NB4 (cell line): ENCODE data around the gene MPC1.

Source experiments
- MYC ChIP-seq: IDR thresholded peaks from 2 replicates; pipeline ENCODE4 v1.6.1; 2011; ENCODE audit warnings: low read depth, low read length
- POLR2A ChIP-seq: IDR thresholded peaks from 2 replicates; pipeline ENCODE4 v1.6.1; 2011; ENCODE audit warnings: mild to moderate bottlenecking; ENCODE audit not compliant: insufficient read length; ENCODE audit errors: extremely low read depth
- TF ChIP-seq, protein P1 (sequence below): IDR thresholded peaks from one replicate; pipeline ENCODE4 v1.5.1; 2012; ENCODE audit warnings: low read depth, low read length
- TF ChIP-seq, protein P2 (sequence below): IDR thresholded peaks from 2 replicates; pipeline ENCODE4 v1.6.1; 2011; ENCODE audit warnings: low read depth, low read length

DNA sequence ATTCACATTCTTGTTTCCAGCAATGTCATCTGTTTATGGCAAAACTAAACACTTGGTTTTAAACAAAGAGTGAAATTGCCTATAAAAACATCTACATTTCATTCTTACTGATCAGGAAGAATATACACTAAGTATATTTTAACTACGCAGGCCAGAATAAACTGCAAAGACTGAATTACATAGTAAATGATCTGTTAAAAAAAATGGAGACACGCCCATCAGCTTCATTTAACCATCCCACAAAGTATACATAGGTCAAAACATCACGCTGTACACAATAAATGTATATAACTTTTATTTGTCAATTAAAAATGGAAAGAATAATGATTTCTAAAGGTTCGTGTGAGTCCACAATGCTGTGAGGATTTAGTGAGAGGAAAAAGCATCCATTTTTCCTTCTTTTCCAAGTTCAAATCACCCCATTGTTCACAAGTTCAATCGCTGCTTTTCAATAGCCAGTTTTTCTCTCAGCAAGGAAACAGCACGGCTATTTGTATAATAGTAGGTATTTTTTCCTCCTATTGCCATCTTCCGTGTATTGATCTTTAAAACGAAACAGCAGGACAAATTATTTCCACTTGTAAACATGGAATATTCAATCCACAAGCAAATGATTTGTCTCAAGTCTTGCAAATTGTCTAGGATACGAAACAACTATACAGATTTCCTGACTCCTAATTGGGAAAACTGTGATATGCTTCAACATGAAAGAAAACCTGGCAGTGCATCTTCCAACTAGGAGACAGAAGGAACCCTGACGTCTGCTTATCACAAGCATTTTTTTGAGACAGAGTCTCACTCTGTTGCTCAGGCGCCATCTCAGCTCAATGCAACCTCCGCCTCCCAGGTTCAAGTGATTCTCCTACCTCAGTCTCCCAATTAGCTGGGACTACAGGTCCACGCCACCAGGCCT is 51.0 kb downstream of the MPC1 start:
- TF ChIP-seq, protein P1, sequence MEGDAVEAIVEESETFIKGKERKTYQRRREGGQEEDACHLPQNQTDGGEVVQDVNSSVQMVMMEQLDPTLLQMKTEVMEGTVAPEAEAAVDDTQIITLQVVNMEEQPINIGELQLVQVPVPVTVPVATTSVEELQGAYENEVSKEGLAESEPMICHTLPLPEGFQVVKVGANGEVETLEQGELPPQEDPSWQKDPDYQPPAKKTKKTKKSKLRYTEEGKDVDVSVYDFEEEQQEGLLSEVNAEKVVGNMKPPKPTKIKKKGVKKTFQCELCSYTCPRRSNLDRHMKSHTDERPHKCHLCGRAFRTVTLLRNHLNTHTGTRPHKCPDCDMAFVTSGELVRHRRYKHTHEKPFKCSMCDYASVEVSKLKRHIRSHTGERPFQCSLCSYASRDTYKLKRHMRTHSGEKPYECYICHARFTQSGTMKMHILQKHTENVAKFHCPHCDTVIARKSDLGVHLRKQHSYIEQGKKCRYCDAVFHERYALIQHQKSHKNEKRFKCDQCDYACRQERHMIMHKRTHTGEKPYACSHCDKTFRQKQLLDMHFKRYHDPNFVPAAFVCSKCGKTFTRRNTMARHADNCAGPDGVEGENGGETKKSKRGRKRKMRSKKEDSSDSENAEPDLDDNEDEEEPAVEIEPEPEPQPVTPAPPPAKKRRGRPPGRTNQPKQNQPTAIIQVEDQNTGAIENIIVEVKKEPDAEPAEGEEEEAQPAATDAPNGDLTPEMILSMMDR: no peak
- TF ChIP-seq POLR2A (no peak), MYC (no peak)
- TF ChIP-seq, protein P2, sequence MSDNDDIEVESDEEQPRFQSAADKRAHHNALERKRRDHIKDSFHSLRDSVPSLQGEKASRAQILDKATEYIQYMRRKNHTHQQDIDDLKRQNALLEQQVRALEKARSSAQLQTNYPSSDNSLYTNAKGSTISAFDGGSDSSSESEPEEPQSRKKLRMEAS: no peak
